Ovary (tissue), 9 donors: ENCODE measurements around the gene GIMAP5. TPM values are rescaled to one million over a fixed set of nuclear protein-coding genes. Genes with fewer than 3 reads are reported as not detected.

Source experiments
- polyA plus RNA-seq, 2 donors: library from polyadenylated mRNA; stranded (reverse); fragments of 200-250 nt in 1 of 2; fragments of 350-450 nt in 1 of 2; fragmentation: Illumina TruSeq in 1 of 2; extraction: RNeasy Lipid Tissue Mini Kit (QIAGEN cat#74804) in 1 of 2; gene quantifications; one replicate each; pipeline ENCODE4 v1.2.3, GENCODE V29; 2013 to 2014
- total RNA-seq, 7 donors: library from RNA; depleted of rRNA in 2 of 7; stranded (reverse); fragments of >200 nt in 2 of 7; fragmentation: NEBNext Ultra II Directional in 3 of 7; extraction: Animal tissue kit (Norgen Biotek cat#: 25700) in 3 of 7; gene quantifications; one replicate each; pipeline versions ENCODE4 v1.1.0 to v1.2.4, GENCODE V29; 2016 to 2023
- donor health status: DM: no; HTN: no; CAD: no; lungs with moderate emphysema.
- donor health status: DM: no; HTN: no; CAD: no.
- donor health status: Bipolar disorder and iron deficiency.
- donor health status: DM: yes; HTN: yes; CAD: no.
- donor health status: DM: no; HTN: no; CAD: no.
- donor health status: DM: yes; HTN: yes; CAD: no.

Gene GIMAP5
- total and polyA plus RNA-seq, 9 donors = 1.7 to 39.7 (median 6.6) TPM

Other genes with a start within 250 kb of the GIMAP5 start
- gene GIMAP7, start 222.5 kb upstream of the GIMAP5 start, total RNA-seq = 1 to 10 TPM; 2.3 to 9.1 (median 6.1) TPM
- gene GIMAP7, start 222.5 kb upstream of the GIMAP5 start, polyA plus RNA-seq = 10 to 100 TPM; 25.1 to 30.3 TPM
- 10 to 100 TPM in 3 of 7 donors, 1 to 10 TPM in 4; 5.4 to 18.8 (median 9.6) TPM for gene GIMAP4, start 170.0 kb upstream of the GIMAP5 start, total RNA-seq
- 10 to 100 TPM; 19.7 to 59.3 TPM for gene GIMAP4, start 170.0 kb upstream of the GIMAP5 start, polyA plus RNA-seq
- gene GIMAP6, start 105.0 kb upstream of the GIMAP5 start, total RNA-seq = 10 to 100 TPM in 4 of 7 donors, 1 to 10 TPM in 3; 3.6 to 17.0 (median 11.4) TPM
- gene GIMAP6, start 105.0 kb upstream of the GIMAP5 start, polyA plus RNA-seq = 10 to 100 TPM; 16.5 to 38.1 TPM
- 10 to 100 TPM in 3 of 7 donors, 1 to 10 TPM in 4; 6.0 to 13.3 (median 10.0) TPM for gene GIMAP2, start 51.7 kb upstream of the GIMAP5 start, total RNA-seq
- 10 to 100 TPM; 14.4 to 19.4 TPM for gene GIMAP2, start 51.7 kb upstream of the GIMAP5 start, polyA plus RNA-seq
- 1 to 10 TPM in 6 of 7 donors, under 1 TPM in 1; 0.58 to 3.1 (median 1.9) TPM for gene GIMAP1, start 20.8 kb upstream of the GIMAP5 start, total RNA-seq
- gene GIMAP1, start 20.8 kb upstream of the GIMAP5 start, polyA plus RNA-seq = 1 to 10 TPM; 5.5 to 6.2 TPM
- 100 to 1,000 TPM in 6 of 7 donors, 10 to 100 TPM in 1; 86.7 to 145 (median 137) TPM for gene TMEM176B, start 62.9 kb downstream of the GIMAP5 start, total RNA-seq
- gene TMEM176B, start 62.9 kb downstream of the GIMAP5 start, polyA plus RNA-seq = 100 to 1,000 TPM; 109 to 131 TPM
- gene TMEM176A, start 63.4 kb downstream of the GIMAP5 start, total RNA-seq = 100 to 1,000 TPM in 5 of 7 donors, 10 to 100 TPM in 2; 71.8 to 166 (median 127) TPM
- 100 to 1,000 TPM in 1 of 2 donors, 10 to 100 TPM in 1; 92.7 to 143 TPM for gene TMEM176A, start 63.4 kb downstream of the GIMAP5 start, polyA plus RNA-seq
- under 1 TPM in 2 of 7 donors, not detected in 5; 0.26 to 0.95 TPM for gene AOC1, start 115.1 kb downstream of the GIMAP5 start, total RNA-seq
- not detected for gene AOC1, start 115.1 kb downstream of the GIMAP5 start, polyA plus RNA-seq
- 10 to 100 TPM in 2 of 7 donors, 1 to 10 TPM in 5; 2.0 to 26.3 (median 8.0) TPM for gene KCNH2, start 240.9 kb downstream of the GIMAP5 start, total RNA-seq
- 1 to 10 TPM; 3.0 to 5.0 TPM for gene KCNH2, start 240.9 kb downstream of the GIMAP5 start, polyA plus RNA-seq